ENCODE data around the gene PHYKPL.

- TF ChIP-seq, protein P1, sequence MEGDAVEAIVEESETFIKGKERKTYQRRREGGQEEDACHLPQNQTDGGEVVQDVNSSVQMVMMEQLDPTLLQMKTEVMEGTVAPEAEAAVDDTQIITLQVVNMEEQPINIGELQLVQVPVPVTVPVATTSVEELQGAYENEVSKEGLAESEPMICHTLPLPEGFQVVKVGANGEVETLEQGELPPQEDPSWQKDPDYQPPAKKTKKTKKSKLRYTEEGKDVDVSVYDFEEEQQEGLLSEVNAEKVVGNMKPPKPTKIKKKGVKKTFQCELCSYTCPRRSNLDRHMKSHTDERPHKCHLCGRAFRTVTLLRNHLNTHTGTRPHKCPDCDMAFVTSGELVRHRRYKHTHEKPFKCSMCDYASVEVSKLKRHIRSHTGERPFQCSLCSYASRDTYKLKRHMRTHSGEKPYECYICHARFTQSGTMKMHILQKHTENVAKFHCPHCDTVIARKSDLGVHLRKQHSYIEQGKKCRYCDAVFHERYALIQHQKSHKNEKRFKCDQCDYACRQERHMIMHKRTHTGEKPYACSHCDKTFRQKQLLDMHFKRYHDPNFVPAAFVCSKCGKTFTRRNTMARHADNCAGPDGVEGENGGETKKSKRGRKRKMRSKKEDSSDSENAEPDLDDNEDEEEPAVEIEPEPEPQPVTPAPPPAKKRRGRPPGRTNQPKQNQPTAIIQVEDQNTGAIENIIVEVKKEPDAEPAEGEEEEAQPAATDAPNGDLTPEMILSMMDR (IDR thresholded peaks at IDR 0.05) = no peak
- TF ChIP-seq EZH2 (IDR thresholded peaks at IDR 0.05; ENCODE audit: borderline replicate concordance, insufficient read depth, low read depth, low read length, poor library complexity, severe bottlenecking) = no peak
These were observed 34.6 kb upstream of the PHYKPL start for GRCh38 chr5:178267245-178267644.

All from B cell (primary cell).